Measurements from ENCODE around the gene PTPRU.

GRCh38 chr1:29253180-29253579 lies 16.9 kb downstream of the PTPRU start:
- TF ChIP-seq EP300 (IDR thresholded peaks at IDR 0.05) (no peak), CTCF (IDR thresholded peaks at IDR 0.05) (no peak)

All from upper lobe of left lung (tissue), 4 donors.